ENCODE measurements around the gene GATAD2B.
"Not testable (repeated sequence)": the region's sequence is repeated elsewhere in the genome, so short reads cannot be mapped to it uniquely, and the experiment has no call there.

Gene GATAD2B

DNA sequence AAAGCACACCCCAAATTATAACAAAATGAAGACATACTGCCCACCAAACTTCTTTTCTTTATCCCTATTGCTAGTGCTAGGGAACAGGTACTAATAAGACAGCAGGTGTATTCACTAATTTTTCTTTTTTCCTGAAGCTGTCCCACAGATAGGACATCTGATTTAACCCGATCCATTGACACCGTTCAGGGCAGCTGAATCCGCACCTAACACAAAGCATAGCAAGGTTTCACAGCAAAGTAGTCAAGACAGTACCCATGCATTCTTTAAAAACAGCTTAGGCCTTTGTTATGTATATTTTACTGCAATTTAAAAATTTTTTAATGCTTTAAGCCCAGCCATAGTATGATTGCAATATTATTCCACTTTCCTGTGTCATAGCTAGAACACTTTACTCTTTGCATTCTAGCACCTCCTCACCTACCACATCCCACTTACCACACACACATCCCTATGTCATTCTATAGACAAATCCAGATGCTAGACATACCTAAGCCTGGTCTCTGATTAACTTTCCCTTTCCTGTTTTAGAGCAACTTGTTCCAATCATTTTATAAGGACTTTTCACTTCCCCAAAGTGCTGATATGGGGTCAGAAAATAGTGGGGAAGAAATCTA is 40.4 kb downstream of the GATAD2B start:
- peak; percentile 22 for DNase-seq

- peak; percentile 71 for DNase-seq
Observed at GRCh38 chr1:153881751-153882150, 41.0 kb downstream of the GATAD2B start.

GRCh38 chr1:153880962-153881361 is 41.8 kb downstream of the GATAD2B start:
- peak; percentile 98 for DNase-seq

GRCh38 chr1:153880024-153880423 is 42.7 kb downstream of the GATAD2B start:
- DNase-seq: no peak

- no peak for DNase-seq
Observed at GRCh38 chr1:153877112-153877511, 45.7 kb downstream of the GATAD2B start.

- DNase-seq: no peak
Observed at GRCh38 chr1:153872934-153873333, 49.8 kb downstream of the GATAD2B start.

GRCh38 chr1:153872331-153872730 is 50.4 kb downstream of the GATAD2B start:
- no peak for DNase-seq

- DNase-seq: peak; percentile 14
Observed at GRCh38 chr1:153869486-153869885, 53.3 kb downstream of the GATAD2B start.

- DNase-seq: no peak
Observed at GRCh38 chr1:153866045-153866850, 56.5 kb downstream of the GATAD2B start.

DNA sequence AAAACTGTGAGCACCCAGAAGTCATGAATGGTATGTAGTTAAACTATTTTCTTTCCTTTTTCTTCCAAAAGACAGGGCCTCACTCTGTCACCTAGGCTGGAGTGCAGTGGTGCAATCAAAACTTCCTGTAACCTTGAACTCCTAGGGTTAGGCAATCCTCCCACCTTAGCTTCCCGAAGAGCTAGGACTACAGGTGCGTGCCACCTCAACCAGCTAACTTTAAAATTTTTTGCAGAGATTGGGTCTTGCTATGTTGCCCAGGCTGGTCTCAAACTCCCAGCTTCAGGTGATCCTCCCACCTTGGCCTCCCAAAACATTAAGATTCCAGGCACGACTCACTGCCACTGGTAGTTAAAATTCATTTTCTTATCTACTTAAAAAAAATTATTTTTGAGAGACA is 62.5 kb downstream of the GATAD2B start:
- no peak for DNase-seq

- DNase-seq: no peak
Observed at GRCh38 chr1:153857505-153857904, 65.3 kb downstream of the GATAD2B start.

GRCh38 chr1:153856763-153857162 is 66.0 kb downstream of the GATAD2B start:
- no peak for DNase-seq

- no peak for DNase-seq
Observed at GRCh38 chr1:153852170-153852569, 70.6 kb downstream of the GATAD2B start.

- no peak for DNase-seq
Observed at GRCh38 chr1:153849487-153850185, 73.1 kb downstream of the GATAD2B start.

- DNase-seq: no peak
Observed at GRCh38 chr1:153848805-153849204, 74.0 kb downstream of the GATAD2B start.

- DNase-seq: no peak
Observed at GRCh38 chr1:153845158-153845557, 77.6 kb downstream of the GATAD2B start.

- not testable (repeated sequence) for DNase-seq
Observed at GRCh38 chr1:153844349-153844748, 78.4 kb downstream of the GATAD2B start.

- no peak for DNase-seq
Observed at GRCh38 chr1:153842006-153842471, 80.7 kb downstream of the GATAD2B start.

- no peak for DNase-seq
Observed at GRCh38 chr1:153841463-153841994, 81.2 kb downstream of the GATAD2B start.

GRCh38 chr1:153840774-153841173 is 82.0 kb downstream of the GATAD2B start:
- DNase-seq: not testable (repeated sequence)

- not testable (repeated sequence) for DNase-seq
Observed at GRCh38 chr1:153833968-153834367, 88.8 kb downstream of the GATAD2B start.

DNA sequence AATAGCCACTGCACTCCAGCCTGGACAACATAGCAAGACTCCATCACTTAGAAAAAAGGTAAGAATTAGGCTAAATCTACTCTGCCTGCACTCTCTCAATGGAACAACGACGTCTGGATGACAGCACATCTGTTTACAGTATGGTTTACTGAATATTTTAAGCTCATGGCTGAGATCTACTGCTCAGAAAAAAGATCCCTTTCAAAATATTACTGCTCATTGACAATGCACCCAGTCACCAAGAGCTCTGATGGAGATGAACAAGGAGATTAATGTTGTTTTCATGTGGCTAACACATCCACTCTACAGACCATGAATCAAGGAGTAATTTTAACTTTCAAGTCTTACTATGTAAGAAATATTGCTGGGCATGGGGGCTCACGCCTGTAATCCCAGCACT is 89.6 kb downstream of the GATAD2B start:
- DNase-seq: no peak

DNA sequence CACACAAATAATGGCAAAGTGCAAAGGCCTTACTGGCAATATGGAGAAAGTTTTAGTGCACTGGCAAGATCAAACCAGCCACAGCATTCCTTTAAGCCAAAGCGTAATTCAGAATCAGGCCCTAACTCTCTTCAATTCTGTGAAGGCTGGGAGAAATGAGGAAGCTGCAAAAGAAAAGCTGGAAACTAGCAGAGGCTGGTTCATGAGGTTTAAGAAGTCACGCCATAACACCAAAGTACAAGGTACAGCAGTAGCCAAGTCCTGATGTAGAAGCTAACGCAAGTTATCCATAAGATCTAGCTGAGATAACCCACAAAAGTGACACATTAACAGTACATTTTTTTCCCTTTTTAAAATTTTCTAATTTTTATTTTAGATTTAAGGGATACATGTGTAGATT is 90.5 kb downstream of the GATAD2B start:
- DNase-seq: no peak

Measured in DMS53 (cell line).